GM19463 (cell line): ENCODE data around the gene PLCB4.

Source experiments
- ATAC-seq: cut with Tn5 transposase; IDR thresholded peaks from one replicate; pipeline ENCODE4 v1.9.1; 2021; ENCODE audit warnings: mild to moderate bottlenecking, moderate library complexity; ENCODE audit not compliant: unreplicated experiment

Gene PLCB4

GRCh38 chr20:9301129-9302090 lies 232.5 kb downstream of the PLCB4 start:
- no peak for ATAC-seq

- no peak for ATAC-seq
Measured at GRCh38 chr20:9302091-9302462, 233.2 kb downstream of the PLCB4 start.

GRCh38 chr20:9306521-9306920 lies 237.6 kb downstream of the PLCB4 start:
- no peak for ATAC-seq

GRCh38 chr20:9308056-9308455 lies 239.2 kb downstream of the PLCB4 start:
- ATAC-seq: no peak

GRCh38 chr20:9311132-9311531 lies 242.2 kb downstream of the PLCB4 start:
- ATAC-seq: no peak

GRCh38 chr20:9319687-9320384 lies 250.9 kb downstream of the PLCB4 start:
- no peak for ATAC-seq

GRCh38 chr20:9321007-9321406 lies 252.1 kb downstream of the PLCB4 start:
- ATAC-seq: no peak

- ATAC-seq: no peak
Measured at GRCh38 chr20:9322661-9323060, 253.8 kb downstream of the PLCB4 start.

- no peak for ATAC-seq
Measured at GRCh38 chr20:9323622-9324021, 254.7 kb downstream of the PLCB4 start.

GRCh38 chr20:9329355-9330101 lies 260.6 kb downstream of the PLCB4 start:
- ATAC-seq: no peak

GRCh38 chr20:9330151-9330550 lies 261.3 kb downstream of the PLCB4 start:
- no peak for ATAC-seq

- no peak for ATAC-seq
Measured at GRCh38 chr20:9331707-9332435, 263.0 kb downstream of the PLCB4 start.

- no peak for ATAC-seq
Measured at GRCh38 chr20:9332791-9333479, 264.0 kb downstream of the PLCB4 start.

GRCh38 chr20:9334866-9335265 lies 266.0 kb downstream of the PLCB4 start:
- ATAC-seq: no peak

- no peak for ATAC-seq
Measured at GRCh38 chr20:9338101-9338500, 269.2 kb downstream of the PLCB4 start.

- no peak for ATAC-seq
Measured at GRCh38 chr20:9339708-9340107, 270.8 kb downstream of the PLCB4 start.

GRCh38 chr20:9342651-9343050 lies 273.8 kb downstream of the PLCB4 start:
- no peak for ATAC-seq

- ATAC-seq: no peak
Measured at GRCh38 chr20:9344083-9344920, 275.4 kb downstream of the PLCB4 start.

GRCh38 chr20:9348316-9348715 lies 279.4 kb downstream of the PLCB4 start:
- no peak for ATAC-seq
